Cardiac fibroblast (primary cell): ENCODE results near the gene SLCO3A1.

Experiments used
- DNase-seq, 2 donors: peaks; one replicate each; pipeline versions ENCODE4 v3.0.0 to v3.0.0-alpha.2; 2010; ENCODE audit warnings: low read depth in 2 of 2
- H3K4me3 ChIP-seq, 2 donors: replicated peaks in 1 of 2; 1 replicate in 1 of 2; 2 replicates in 1 of 2; pipeline ENCODE4 v1.5.1; 2011; ENCODE audit warnings: low read depth in 2 of 2, low read length in 2 of 2, mild to moderate bottlenecking in 2 of 2, moderate library complexity in 1 of 2
- CTCF ChIP-seq: IDR thresholded peaks from one replicate; pipeline ENCODE4 v1.5.1; 2011; ENCODE audit warnings: low read depth, mild to moderate bottlenecking, low read length, inconsistent platforms

The SLCO3A1 gene

GRCh38 chr15:91876187-91876586 is 22.7 kb downstream of the SLCO3A1 start:
- no peak overlapping the region for H3K4me3 ChIP-seq
- DNase-seq = no peak
- TF ChIP-seq CTCF = no peak

- no peak for TF ChIP-seq CTCF
- H3K4me3 ChIP-seq = no peak overlapping the region
- no peak for DNase-seq
These were observed 24.9 kb downstream of the SLCO3A1 start for GRCh38 chr15:91878319-91878870.

GRCh38 chr15:91879158-91879557 is 25.6 kb downstream of the SLCO3A1 start:
- DNase-seq = no peak
- no peak overlapping the region for H3K4me3 ChIP-seq
- no peak for TF ChIP-seq CTCF

GRCh38 chr15:91880373-91880772 is 26.9 kb downstream of the SLCO3A1 start:
- no peak for DNase-seq
- no peak overlapping the region for H3K4me3 ChIP-seq
- no peak for TF ChIP-seq CTCF

- H3K4me3 ChIP-seq = no peak overlapping the region
- TF ChIP-seq CTCF = no peak
- DNase-seq = no peak
These were observed 28.2 kb downstream of the SLCO3A1 start for GRCh38 chr15:91881569-91882297.

- no peak for TF ChIP-seq CTCF
- no peak overlapping the region for H3K4me3 ChIP-seq
- DNase-seq = no peak
These were observed 29.5 kb downstream of the SLCO3A1 start for GRCh38 chr15:91882858-91883586.
